Peyer's patch (tissue), 4 donors: ENCODE results near the gene ZBTB18. TPM values are rescaled to one million over a fixed set of nuclear protein-coding genes. Genes with fewer than 3 reads are reported as not detected.

Experiments used
- DNase-seq, 3 donors: peaks; one replicate each; pipeline ENCODE4 v3.0.0-alpha.2; 2017 to 2019
- H3K27ac ChIP-seq, 4 donors: fragments of 200-600 bp; sonication (generic); one replicate each; pipeline ENCODE4 v1.5.1; 2016 to 2019
- H3K27me3 ChIP-seq, 2 donors: fragments of 200-600 bp; sonication (generic); one replicate each; pipeline ENCODE4 v1.5.1; 2019
- H3K36me3 ChIP-seq, 3 donors: fragments of 200-600 bp; sonication (generic); one replicate each; pipeline ENCODE4 v1.5.1; 2016 to 2019
- H3K4me1 ChIP-seq, 4 donors: fragments of 200-600 bp; sonication (generic); one replicate each; pipeline ENCODE4 v1.5.1; 2016 to 2019
- H3K4me3 ChIP-seq, 4 donors: fragments of 200-600 bp; sonication (generic); 1 replicate in 3 of 4; 2 replicates in 1 of 4; pipeline ENCODE4 v1.5.1; 2016 to 2019; ENCODE audit warnings: mild to moderate bottlenecking in 1 of 4
- H3K9me3 ChIP-seq, 4 donors: fragments of 200-600 bp; sonication (generic); one replicate each; pipeline ENCODE4 v1.5.1; 2016 to 2019; ENCODE audit warnings: mild to moderate bottlenecking in 1 of 4
- POLR2A ChIP-seq, 2 donors: fragments of 450-650 bp; IDR thresholded peaks; one replicate each; pipeline ENCODE4 v1.5.1; 2017; ENCODE audit warnings: antibody characterized with exemption in 2 of 2, mild to moderate bottlenecking in 2 of 2, moderate library complexity in 2 of 2
- total RNA-seq, 4 donors: library from RNA; depleted of rRNA; stranded (reverse); fragments of >200 nt; gene quantifications; one replicate each; pipeline ENCODE4 v1.1.0, GENCODE V29; 2016
- TF ChIP-seq, protein P1 (sequence below), 6 experiments: fragments of 450-650 bp in 4 of 6; fragments of 200-600 bp in 2 of 6; sonication (generic) in 1 of 6; IDR thresholded peaks; one replicate each; pipeline ENCODE4 v1.5.1; 2017 to 2019; ENCODE audit warnings: antibody characterized with exemption in 6 of 6, mild to moderate bottlenecking in 3 of 6, moderate library complexity in 1 of 6

Gene ZBTB18
- total RNA-seq, 4 donors from 2014 or later = 17.3 to 31.4 (median 22.5) TPM

DNA sequence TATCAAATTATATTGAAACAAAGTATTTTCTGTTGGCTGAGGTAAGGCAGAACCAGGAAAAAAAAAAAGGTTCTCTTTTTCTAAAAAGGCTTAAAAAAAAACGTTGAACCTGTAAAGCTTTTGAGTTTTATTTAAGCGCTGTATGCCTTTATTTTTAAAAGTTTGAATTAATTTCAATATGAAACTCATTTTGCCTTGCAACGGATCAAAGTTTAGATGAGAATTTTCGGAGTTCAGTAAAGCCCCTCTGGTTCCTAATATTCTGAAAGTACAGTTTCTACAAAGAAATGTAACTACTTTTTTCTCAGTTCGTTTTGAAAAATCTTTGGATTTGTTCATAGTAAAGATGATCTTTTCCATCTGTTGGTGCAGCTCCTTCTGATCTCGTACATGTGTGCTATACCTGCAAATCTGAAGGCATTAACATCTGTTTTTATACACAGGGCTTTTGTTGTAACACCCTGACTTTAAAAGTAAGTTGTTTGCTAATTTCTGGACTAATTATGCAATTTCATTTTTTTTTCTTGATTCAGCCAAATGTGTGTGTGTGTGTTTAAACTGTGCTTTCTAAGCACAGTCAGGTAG, 1.7 kb downstream of the ZBTB18 start:
- Histone ChIP-seq H3K27me3 (no peaks in the 10 kb centered on the region), H3K4me3 (no peak overlapping the region), H3K36me3 (peaks cover 0 to 22% (median 0%) of the 10 kb centered on the region in 3 donors), H3K27ac (peak overlapping the region in 1 of 4 donors; percentile 44), H3K4me1 (peaks cover 0 to 24% (median 11%) of the 10 kb centered on the region in 4 donors), H3K9me3 (no peaks in the 10 kb centered on the region)
- no peak for TF ChIP-seq POLR2A (IDR thresholded peaks at IDR 0.05)
- TF ChIP-seq, protein P1, sequence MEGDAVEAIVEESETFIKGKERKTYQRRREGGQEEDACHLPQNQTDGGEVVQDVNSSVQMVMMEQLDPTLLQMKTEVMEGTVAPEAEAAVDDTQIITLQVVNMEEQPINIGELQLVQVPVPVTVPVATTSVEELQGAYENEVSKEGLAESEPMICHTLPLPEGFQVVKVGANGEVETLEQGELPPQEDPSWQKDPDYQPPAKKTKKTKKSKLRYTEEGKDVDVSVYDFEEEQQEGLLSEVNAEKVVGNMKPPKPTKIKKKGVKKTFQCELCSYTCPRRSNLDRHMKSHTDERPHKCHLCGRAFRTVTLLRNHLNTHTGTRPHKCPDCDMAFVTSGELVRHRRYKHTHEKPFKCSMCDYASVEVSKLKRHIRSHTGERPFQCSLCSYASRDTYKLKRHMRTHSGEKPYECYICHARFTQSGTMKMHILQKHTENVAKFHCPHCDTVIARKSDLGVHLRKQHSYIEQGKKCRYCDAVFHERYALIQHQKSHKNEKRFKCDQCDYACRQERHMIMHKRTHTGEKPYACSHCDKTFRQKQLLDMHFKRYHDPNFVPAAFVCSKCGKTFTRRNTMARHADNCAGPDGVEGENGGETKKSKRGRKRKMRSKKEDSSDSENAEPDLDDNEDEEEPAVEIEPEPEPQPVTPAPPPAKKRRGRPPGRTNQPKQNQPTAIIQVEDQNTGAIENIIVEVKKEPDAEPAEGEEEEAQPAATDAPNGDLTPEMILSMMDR (IDR thresholded peaks at IDR 0.05) = no peak
- no peak for DNase-seq

DNA sequence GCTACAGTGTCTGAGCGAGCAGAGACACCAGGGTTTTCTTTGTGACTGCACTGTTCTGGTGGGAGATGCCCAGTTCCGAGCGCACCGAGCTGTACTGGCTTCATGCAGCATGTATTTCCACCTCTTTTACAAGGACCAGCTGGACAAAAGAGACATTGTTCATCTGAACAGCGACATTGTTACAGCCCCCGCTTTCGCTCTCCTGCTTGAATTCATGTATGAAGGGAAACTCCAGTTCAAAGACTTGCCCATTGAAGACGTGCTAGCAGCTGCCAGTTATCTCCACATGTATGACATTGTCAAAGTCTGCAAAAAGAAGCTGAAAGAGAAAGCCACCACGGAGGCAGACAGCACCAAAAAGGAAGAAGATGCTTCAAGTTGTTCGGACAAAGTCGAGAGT, 2.7 kb downstream of the ZBTB18 start:
- peak in 1 of 3 donors; percentile 27 for DNase-seq
- H3K36me3 ChIP-seq = peaks cover 0 to 22% (median 0%) of the 10 kb centered on the region in 3 donors
- no peak for TF ChIP-seq POLR2A (IDR thresholded peaks at IDR 0.05)
- TF ChIP-seq, protein P1 (IDR thresholded peaks at IDR 0.05) = no peak
- no peak overlapping the region for H3K4me3 ChIP-seq
- H3K9me3 ChIP-seq = no peaks in the 10 kb centered on the region
- no peak overlapping the region for H3K27ac ChIP-seq
- no peaks in the 10 kb centered on the region for H3K27me3 ChIP-seq
- peaks cover 0 to 24% (median 11%) of the 10 kb centered on the region in 4 donors for H3K4me1 ChIP-seq

DNA sequence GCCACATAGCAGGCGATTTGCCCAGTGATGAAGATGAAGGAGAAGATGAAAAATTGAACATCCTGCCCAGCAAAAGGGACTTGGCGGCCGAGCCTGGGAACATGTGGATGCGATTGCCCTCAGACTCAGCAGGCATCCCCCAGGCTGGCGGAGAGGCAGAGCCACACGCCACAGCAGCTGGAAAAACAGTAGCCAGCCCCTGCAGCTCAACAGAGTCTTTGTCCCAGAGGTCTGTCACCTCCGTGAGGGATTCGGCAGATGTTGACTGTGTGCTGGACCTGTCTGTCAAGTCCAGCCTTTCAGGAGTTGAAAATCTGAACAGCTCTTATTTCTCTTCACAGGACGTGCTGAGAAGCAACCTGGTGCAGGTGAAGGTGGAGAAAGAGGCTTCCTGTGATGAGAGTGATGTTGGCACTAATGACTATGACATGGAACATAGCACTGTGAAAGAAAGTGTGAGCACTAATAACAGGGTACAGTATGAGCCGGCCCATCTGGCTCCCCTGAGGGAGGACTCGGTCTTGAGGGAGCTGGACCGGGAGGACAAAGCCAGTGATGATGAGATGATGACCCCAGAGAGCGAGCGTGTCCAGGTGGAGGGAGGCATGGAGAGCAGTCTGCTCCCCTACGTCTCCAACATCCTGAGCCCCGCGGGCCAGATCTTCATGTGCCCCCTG, 3.3 kb downstream of the ZBTB18 start:
- Histone ChIP-seq H3K4me1 (peaks cover 0 to 24% (median 11%) of the 10 kb centered on the region in 4 donors), H3K27me3 (no peaks in the 10 kb centered on the region), H3K4me3 (no peak overlapping the region), H3K36me3 (peaks cover 0 to 22% (median 0%) of the 10 kb centered on the region in 3 donors), H3K27ac (no peak overlapping the region), H3K9me3 (no peaks in the 10 kb centered on the region)
- TF ChIP-seq POLR2A (IDR thresholded peaks at IDR 0.05) = no peak
- peak in 1 of 3 donors; percentile 45 for DNase-seq

DNA sequence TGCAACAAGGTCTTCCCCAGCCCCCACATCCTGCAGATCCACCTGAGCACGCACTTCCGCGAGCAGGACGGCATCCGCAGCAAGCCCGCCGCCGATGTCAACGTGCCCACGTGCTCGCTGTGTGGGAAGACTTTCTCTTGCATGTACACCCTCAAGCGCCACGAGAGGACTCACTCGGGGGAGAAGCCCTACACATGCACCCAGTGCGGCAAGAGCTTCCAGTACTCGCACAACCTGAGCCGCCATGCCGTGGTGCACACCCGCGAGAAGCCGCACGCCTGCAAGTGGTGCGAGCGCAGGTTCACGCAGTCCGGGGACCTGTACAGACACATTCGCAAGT, 3.8 kb downstream of the ZBTB18 start:
- no peak for TF ChIP-seq POLR2A (IDR thresholded peaks at IDR 0.05)
- TF ChIP-seq, protein P1 (IDR thresholded peaks at IDR 0.05) = no peak
- DNase-seq = peak in 1 of 3 donors; percentile 44
- no peak overlapping the region for H3K4me3 ChIP-seq
- H3K27ac ChIP-seq = no peak overlapping the region
- no peaks in the 10 kb centered on the region for H3K27me3 ChIP-seq
- H3K4me1 ChIP-seq = peaks cover 0 to 24% (median 11%) of the 10 kb centered on the region in 4 donors
- H3K36me3 ChIP-seq = peaks cover 0 to 22% (median 0%) of the 10 kb centered on the region in 3 donors
- H3K9me3 ChIP-seq = no peaks in the 10 kb centered on the region

DNA sequence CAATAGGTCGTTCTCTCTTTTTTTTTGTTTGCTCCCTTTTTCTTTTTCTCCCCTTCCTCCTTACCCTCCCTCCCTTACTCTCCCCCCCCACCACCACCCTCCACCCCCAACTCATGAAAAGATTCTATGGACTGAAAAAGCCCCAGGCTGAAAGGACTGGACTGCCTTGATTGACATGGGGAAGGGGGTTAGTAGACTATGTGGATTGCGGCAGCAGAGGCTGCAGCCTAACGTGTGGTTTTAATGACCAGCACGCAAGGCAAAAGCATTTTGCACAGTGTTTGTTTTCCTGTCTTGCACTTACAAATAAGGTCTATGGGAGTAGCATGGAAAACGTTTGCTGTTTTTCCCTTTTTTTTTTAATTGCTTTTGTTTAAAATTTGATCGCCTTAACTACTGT, 5.5 kb downstream of the ZBTB18 start:
- Histone ChIP-seq H3K4me1 (peaks cover 0 to 10% (median 5%) of the 10 kb centered on the region in 4 donors), H3K4me3 (no peak overlapping the region), H3K27me3 (no peaks in the 10 kb centered on the region), H3K27ac (no peak overlapping the region), H3K36me3 (peaks cover 0 to 22% (median 0%) of the 10 kb centered on the region in 3 donors), H3K9me3 (no peaks in the 10 kb centered on the region)
- no peak for DNase-seq
- TF ChIP-seq, protein P1 (IDR thresholded peaks at IDR 0.05) = no peak
- TF ChIP-seq POLR2A (IDR thresholded peaks at IDR 0.05) = no peak
